BLaER1 (cell line): ENCODE results near the gene TAS2R9.

Experiments used
- H3K27ac ChIP-seq: shearing (Covaris generic); formaldehyde crosslinking; 2 replicates; pipeline ENCODE4 v1.8.1; 2022
- H3K27me3 ChIP-seq: shearing (Covaris generic); formaldehyde crosslinking; 2 replicates; pipeline ENCODE4 v1.8.1; 2022
- H3K36me3 ChIP-seq: shearing (Covaris generic); formaldehyde crosslinking; 2 replicates; pipeline ENCODE4 v1.8.1; 2022
- H3K4me1 ChIP-seq: shearing (Covaris generic); formaldehyde crosslinking; 2 replicates; pipeline ENCODE4 v1.8.1; 2022
- H3K4me2 ChIP-seq: shearing (Covaris generic); formaldehyde crosslinking; 2 replicates; pipeline ENCODE4 v1.8.1; 2022
- H3K4me3 ChIP-seq: shearing (Covaris generic); formaldehyde crosslinking; 2 replicates; pipeline ENCODE4 v1.8.1; 2022
- H3K9ac ChIP-seq: shearing (Covaris generic); formaldehyde crosslinking; 2 replicates; pipeline ENCODE4 v1.8.1; 2022
- H3K9me3 ChIP-seq: shearing (Covaris generic); formaldehyde crosslinking; 2 replicates; pipeline ENCODE4 v1.8.1; 2022
- H4K20me1 ChIP-seq: shearing (Covaris generic); formaldehyde crosslinking; 2 replicates; pipeline ENCODE4 v1.8.1; 2022
- Cebpa-rat ChIP-seq: shearing (Covaris generic); IDR thresholded peaks from 2 replicates; pipeline ENCODE4 v1.8.1; 2022

TAS2R9 gene, protein sequence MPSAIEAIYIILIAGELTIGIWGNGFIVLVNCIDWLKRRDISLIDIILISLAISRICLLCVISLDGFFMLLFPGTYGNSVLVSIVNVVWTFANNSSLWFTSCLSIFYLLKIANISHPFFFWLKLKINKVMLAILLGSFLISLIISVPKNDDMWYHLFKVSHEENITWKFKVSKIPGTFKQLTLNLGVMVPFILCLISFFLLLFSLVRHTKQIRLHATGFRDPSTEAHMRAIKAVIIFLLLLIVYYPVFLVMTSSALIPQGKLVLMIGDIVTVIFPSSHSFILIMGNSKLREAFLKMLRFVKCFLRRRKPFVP

GRCh38 chr12:10810068-10810467 is at the start of gene TAS2R9:
TSS of gene TAS2R9 (minus strand) at chr12:10810168. CDS start at chr12:10810075, 93 bp downstream.
- no peak within 1 kb of the TSS for H3K27ac ChIP-seq

DNA sequence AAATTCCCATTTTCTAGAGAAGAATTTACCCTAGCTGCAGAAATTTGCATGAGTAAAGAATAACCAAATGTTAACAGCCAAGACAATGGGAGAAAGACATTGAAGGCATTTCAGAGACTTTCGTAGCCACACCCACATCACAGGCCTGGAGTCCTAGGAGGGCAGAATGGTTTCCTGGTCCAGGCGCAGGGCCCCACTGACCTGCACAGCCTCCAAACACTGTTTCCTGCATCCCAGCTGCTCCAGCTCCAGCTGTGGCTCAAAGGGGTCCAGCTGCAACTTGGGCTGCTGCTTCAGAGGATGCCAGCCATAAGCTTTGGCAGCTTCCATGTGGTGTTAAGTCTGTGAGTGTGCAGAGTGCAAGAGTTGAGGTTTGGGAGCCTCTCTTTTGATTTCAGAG is 45.8 kb upstream of the TAS2R9 start:
- Histone ChIP-seq H3K9ac (no peak overlapping the region), H3K36me3 (peaks cover 35% of the 10 kb centered on the region), H3K4me3 (no peak overlapping the region), H4K20me1 (no peaks in the 10 kb centered on the region), H3K9me3 (peaks cover 43% of the 10 kb centered on the region), H3K4me1 (no peaks in the 10 kb centered on the region), H3K4me2 (no peak overlapping the region), H3K27ac (no peak overlapping the region), H3K27me3 (no peaks in the 10 kb centered on the region)
- TF ChIP-seq Cebpa-rat, result no peak

More at GRCh38 chr12:10810068-10810467, at the start of gene TAS2R9:
- H3K9me3 ChIP-seq, result no peaks in the 10 kb centered on the region
- no peak for TF ChIP-seq Cebpa-rat
- H3K4me1 ChIP-seq, result no peaks in the 10 kb centered on the region
- no peaks in the 10 kb centered on the region for H3K36me3 ChIP-seq
- H3K4me2 ChIP-seq, result no peak within 1 kb of the TSS
- no peaks in the 10 kb centered on the region for H3K27me3 ChIP-seq
- H3K4me3 ChIP-seq, result no peak within 1 kb of the TSS
- H3K9ac ChIP-seq, result no peak within 1 kb of the TSS
- H4K20me1 ChIP-seq, result no peaks in the 10 kb centered on the region

DNA sequence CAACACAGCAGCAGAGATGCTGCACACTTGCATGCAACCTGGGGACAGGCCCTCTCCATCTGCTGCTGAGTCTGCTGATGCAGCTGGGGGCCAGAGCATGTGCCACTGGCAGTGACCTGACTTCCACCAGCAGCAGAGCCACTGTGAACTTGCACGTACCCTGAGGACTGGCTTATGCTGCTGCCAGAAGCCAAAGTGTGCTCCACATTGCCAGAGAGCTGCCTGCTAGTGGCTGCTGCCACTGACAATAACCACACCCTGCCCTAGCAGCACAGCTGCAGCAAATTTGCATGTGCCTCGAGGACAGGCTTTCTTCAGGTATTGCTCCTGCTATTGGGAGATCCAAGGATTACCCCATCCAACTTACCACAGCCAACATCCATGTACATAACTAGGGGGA is 43.8 kb upstream of the TAS2R9 start:
- Histone ChIP-seq H3K36me3 (peaks cover 30% of the 10 kb centered on the region), H3K9ac (no peak overlapping the region), H3K27ac (no peak overlapping the region), H3K4me1 (peaks cover 8% of the 10 kb centered on the region), H3K27me3 (no peaks in the 10 kb centered on the region), H3K4me2 (no peak overlapping the region), H3K4me3 (no peak overlapping the region), H3K9me3 (peaks cover 37% of the 10 kb centered on the region), H4K20me1 (no peaks in the 10 kb centered on the region)
- TF ChIP-seq Cebpa-rat, result no peak

DNA sequence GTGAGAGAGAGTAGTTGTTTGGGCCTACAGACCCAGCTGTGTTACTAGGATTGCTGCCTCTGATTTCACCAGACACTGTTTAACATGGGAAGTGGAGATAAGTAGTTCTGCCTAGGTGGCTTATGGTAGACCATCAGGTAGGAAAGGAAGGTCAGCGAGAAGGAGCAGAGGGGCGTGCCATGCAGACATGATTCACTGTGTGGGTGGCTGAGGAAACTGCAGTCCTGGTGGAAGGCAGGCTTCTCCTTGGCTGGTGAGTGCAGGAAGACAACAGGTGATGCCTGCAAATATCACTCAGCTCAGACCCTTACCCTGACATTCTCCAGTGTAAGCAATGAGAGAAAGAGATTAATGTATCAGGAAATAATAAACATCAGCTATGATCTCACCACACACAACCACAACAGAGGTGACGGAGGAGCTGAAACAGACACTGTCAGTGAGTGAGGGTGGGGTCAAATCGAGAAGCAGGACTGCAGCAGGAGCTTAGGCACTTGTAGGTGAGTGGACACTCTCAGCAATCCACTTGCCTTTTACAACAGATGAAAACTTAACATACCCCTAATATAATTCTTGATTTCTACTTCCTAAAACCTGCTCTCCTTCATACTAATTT is 41.4 kb upstream of the TAS2R9 start:
- no peak for TF ChIP-seq Cebpa-rat
- no peaks in the 10 kb centered on the region for H3K27me3 ChIP-seq
- H3K4me1 ChIP-seq, result peaks cover 8% of the 10 kb centered on the region
- no peak overlapping the region for H3K9ac ChIP-seq
- H3K4me2 ChIP-seq, result no peak overlapping the region
- no peak overlapping the region for H3K27ac ChIP-seq
- H3K36me3 ChIP-seq, result peaks cover 21% of the 10 kb centered on the region
- no peaks in the 10 kb centered on the region for H4K20me1 ChIP-seq
- no peak overlapping the region for H3K4me3 ChIP-seq
- peaks cover 17% of the 10 kb centered on the region for H3K9me3 ChIP-seq

DNA sequence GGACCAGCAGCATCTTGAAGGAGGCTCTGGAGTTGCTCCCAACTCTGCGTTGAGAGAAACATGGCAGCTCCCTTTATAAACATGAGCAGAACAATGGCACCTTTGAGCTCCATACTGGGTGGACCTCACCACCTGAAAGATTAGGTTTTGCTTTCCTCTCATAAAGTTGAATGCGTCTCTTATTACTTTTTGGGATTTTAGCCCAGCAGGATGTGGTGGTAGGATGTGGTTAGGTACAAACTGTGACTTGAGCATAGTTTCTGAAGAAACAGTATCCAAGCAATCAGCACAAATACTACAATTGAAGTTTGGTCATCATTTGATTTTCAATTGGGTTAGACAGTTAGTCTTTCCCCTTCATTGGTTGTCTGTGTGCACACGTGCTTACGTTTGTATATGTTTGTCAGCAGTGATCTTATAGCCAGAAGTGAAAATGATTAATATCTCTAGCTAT is 39.5 kb upstream of the TAS2R9 start, which contains the start of gene PRR4:
Gene PRR4, minus strand, starts transcription at position 51 of the 454 bp plus-strand sequence. Its CDS starts 38 bp downstream, at position 13.
- Histone ChIP-seq H3K27ac (no peak within 1 kb of the TSS), H3K4me2 (no peak within 1 kb of the TSS), H3K4me1 (peaks cover 8% of the 10 kb centered on the region), H3K27me3 (no peaks in the 10 kb centered on the region), H3K9ac (no peak within 1 kb of the TSS), H3K4me3 (no peak within 1 kb of the TSS), H3K9me3 (no peaks in the 10 kb centered on the region), H4K20me1 (no peaks in the 10 kb centered on the region), H3K36me3 (peaks cover 6% of the 10 kb centered on the region)
- no peak for TF ChIP-seq Cebpa-rat

DNA sequence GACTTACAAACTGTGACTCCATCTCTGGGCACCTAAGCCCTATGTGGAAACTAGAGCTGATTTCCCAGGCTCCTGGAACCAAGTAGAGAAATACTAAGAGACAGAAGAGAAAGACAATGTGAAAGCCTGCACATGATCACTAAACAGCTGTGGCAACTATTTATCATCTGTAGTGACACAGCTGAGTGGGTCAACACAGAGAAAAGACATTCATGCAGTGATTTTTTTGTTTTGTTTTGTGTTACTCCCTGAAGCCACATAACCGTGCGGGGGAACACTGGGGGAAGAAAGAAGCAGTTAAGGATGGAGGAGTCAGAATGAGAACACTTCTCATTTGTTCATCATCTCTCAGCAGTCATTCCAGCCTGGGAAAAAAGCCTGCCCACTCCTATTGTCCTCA is 37.8 kb upstream of the TAS2R9 start:
- no peak for TF ChIP-seq Cebpa-rat
- no peaks in the 10 kb centered on the region for H3K9me3 ChIP-seq
- no peak overlapping the region for H3K27ac ChIP-seq
- H3K9ac ChIP-seq, result no peak overlapping the region
- H3K4me3 ChIP-seq, result no peak overlapping the region
- no peaks in the 10 kb centered on the region for H4K20me1 ChIP-seq
- H3K36me3 ChIP-seq, result peaks cover 6% of the 10 kb centered on the region
- H3K4me2 ChIP-seq, result no peak overlapping the region
- peaks cover 8% of the 10 kb centered on the region for H3K4me1 ChIP-seq
- H3K27me3 ChIP-seq, result no peaks in the 10 kb centered on the region

DNA sequence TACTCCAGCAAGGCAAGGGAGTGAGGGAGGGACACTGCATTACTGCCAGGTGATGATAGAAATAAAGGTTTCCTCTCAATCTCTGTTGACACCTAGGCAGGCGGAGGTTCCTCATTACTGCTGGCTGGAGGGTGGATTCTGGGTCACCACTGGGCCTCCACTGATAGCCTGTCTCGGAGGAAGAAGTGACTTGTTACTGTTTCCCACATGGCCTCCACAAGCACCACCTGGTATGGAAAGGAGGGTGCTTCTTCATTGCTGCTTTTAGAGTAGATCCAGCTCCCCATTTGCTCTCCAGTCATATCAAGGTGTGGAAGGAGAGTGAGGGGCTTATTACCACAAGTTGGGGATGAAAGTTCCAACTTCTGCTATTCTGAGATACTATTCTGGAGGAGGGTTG is 32.9 kb upstream of the TAS2R9 start:
- Histone ChIP-seq H3K4me3 (no peak overlapping the region), H4K20me1 (no peaks in the 10 kb centered on the region), H3K27me3 (no peaks in the 10 kb centered on the region), H3K4me2 (no peak overlapping the region), H3K9ac (no peak overlapping the region), H3K4me1 (no peaks in the 10 kb centered on the region), H3K36me3 (peaks cover 6% of the 10 kb centered on the region), H3K27ac (no peak overlapping the region), H3K9me3 (no peaks in the 10 kb centered on the region)
- TF ChIP-seq Cebpa-rat, result no peak

- Histone ChIP-seq H3K4me3 (no peak overlapping the region), H3K36me3 (no peaks in the 10 kb centered on the region), H4K20me1 (no peaks in the 10 kb centered on the region), H3K27ac (no peak overlapping the region), H3K4me2 (no peak overlapping the region), H3K4me1 (no peaks in the 10 kb centered on the region), H3K9me3 (no peaks in the 10 kb centered on the region), H3K27me3 (no peaks in the 10 kb centered on the region), H3K9ac (no peak overlapping the region)
- no peak for TF ChIP-seq Cebpa-rat
These were observed 28.5 kb upstream of the TAS2R9 start for GRCh38 chr12:10838461-10838860.

GRCh38 chr12:10829994-10830393 is 20.0 kb upstream of the TAS2R9 start:
- H3K27me3 ChIP-seq, result no peaks in the 10 kb centered on the region
- no peak; the same call in 1 of the 2 replicates for TF ChIP-seq Cebpa-rat

DNA sequence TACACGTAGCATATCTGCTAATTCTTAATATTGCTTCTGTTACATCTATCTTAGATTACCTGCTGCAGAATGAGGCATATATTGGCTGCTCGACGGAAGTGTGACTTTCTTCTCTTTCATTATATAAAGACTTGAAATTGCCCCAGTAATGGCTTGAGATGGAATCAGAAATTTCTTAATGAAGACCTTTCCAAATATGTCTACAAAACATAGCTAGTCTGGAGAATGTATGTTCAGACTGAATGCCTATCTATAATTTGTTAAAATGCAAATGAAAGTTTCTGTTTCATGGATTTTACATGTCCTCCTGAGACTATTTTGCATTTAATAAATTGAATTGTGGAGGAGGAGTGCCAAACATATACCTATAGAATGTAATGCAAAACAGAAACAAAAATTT is 16.3 kb upstream of the TAS2R9 start, which contains the start of gene TAS2R10:
Gene TAS2R10, minus strand, starts transcription at position 101 of the 400 bp plus-strand sequence. Its CDS starts 89 bp downstream, at position 12.
- Histone ChIP-seq H3K27ac (no peak within 1 kb of the TSS), H3K4me3 (no peak within 1 kb of the TSS), H3K9me3 (no peaks in the 10 kb centered on the region), H3K9ac (no peak within 1 kb of the TSS), H3K4me1 (no peaks in the 10 kb centered on the region), H3K4me2 (no peak within 1 kb of the TSS), H3K27me3 (no peaks in the 10 kb centered on the region), H3K36me3 (no peaks in the 10 kb centered on the region), H4K20me1 (no peaks in the 10 kb centered on the region)
- TF ChIP-seq Cebpa-rat, result no peak

More at GRCh38 chr12:10829994-10830393, 20.0 kb upstream of the TAS2R9 start:
- Histone ChIP-seq H3K36me3 (no peaks in the 10 kb centered on the region), H3K27ac (no peak overlapping the region), H3K4me2 (no peak overlapping the region), H3K4me3 (no peak overlapping the region), H4K20me1 (no peaks in the 10 kb centered on the region), H3K9ac (no peak overlapping the region), H3K9me3 (no peaks in the 10 kb centered on the region), H3K4me1 (no peaks in the 10 kb centered on the region)
